Endodermal cell (in vitro differentiated cells): ENCODE data around the gene ANKRD40. TPM values are rescaled to one million over a fixed set of nuclear protein-coding genes. Genes with fewer than 3 reads are reported as not detected.

Experiments
- DNase-seq: peaks from one replicate; pipeline ENCODE4 v3.0.0-alpha.2; 2017
- H3K27ac ChIP-seq: 2 replicates; pipeline ENCODE4 v1.5.1; 2013; ENCODE audit warnings: mild to moderate bottlenecking, low read depth, low read length, moderate library complexity
- H3K27me3 ChIP-seq: 2 replicates; pipeline ENCODE4 v1.6.1; 2013; ENCODE audit warnings: mild to moderate bottlenecking, low read length, moderate library complexity; ENCODE audit not compliant: insufficient read depth, control insufficient read depth, poor library complexity, severe bottlenecking
- H3K36me3 ChIP-seq: 2 replicates; pipeline ENCODE4 v1.7.0; 2013; ENCODE audit warnings: mild to moderate bottlenecking, low read length, moderate library complexity; ENCODE audit not compliant: control insufficient read depth, insufficient read depth
- H3K4me1 ChIP-seq: one replicate; pipeline ENCODE4 v1.7.0; 2013; ENCODE audit warnings: low read length; ENCODE audit not compliant: control insufficient read depth, insufficient read depth
- H3K4me3 ChIP-seq: 2 replicates; pipeline ENCODE4 v1.5.1; 2013; ENCODE audit warnings: mild to moderate bottlenecking, low read length, moderate library complexity
- H3K9ac ChIP-seq: 2 replicates; pipeline ENCODE4 v1.6.1; 2013; ENCODE audit warnings: mild to moderate bottlenecking, low read length, moderate library complexity; ENCODE audit not compliant: poor library complexity, severe bottlenecking; ENCODE audit errors: extremely low read depth
- H3K9me3 ChIP-seq: 2 replicates; pipeline ENCODE4 v1.6.1; 2013; ENCODE audit warnings: mild to moderate bottlenecking, low read length, moderate library complexity; ENCODE audit not compliant: control insufficient read depth
- H3K27ac Mint-ChIP-seq: 2 replicates; pipeline ENCODE4 v1.8.0; 2020; ENCODE audit warnings: mixed read lengths
- H3K27me3 Mint-ChIP-seq: 2 replicates; pipeline ENCODE4 v1.8.0; 2021; ENCODE audit warnings: mild to moderate bottlenecking, mixed read lengths; ENCODE audit not compliant: insufficient read depth
- H3K36me3 Mint-ChIP-seq: 2 replicates; pipeline ENCODE4 v1.8.0; 2020; ENCODE audit warnings: low read depth, mixed read lengths
- H3K4me1 Mint-ChIP-seq: 2 replicates; pipeline ENCODE4 v1.8.0; 2020; ENCODE audit warnings: mixed read lengths
- H3K4me3 Mint-ChIP-seq: 2 replicates; pipeline ENCODE4 v1.8.0; 2020; ENCODE audit warnings: mild to moderate bottlenecking, moderate library complexity, mixed read lengths
- H3K9me3 Mint-ChIP-seq: 2 replicates; pipeline ENCODE4 v1.8.0; 2020; ENCODE audit warnings: mild to moderate bottlenecking, mixed read lengths
- WGBS, 2 experiments: methylation state at CpG; one replicate each; pipeline versions ENCODE4 v1.1.5 to v1.1.7; 2013; ENCODE audit warnings: missing lambda C conversion rate in 2 of 2, mixed read lengths in 1 of 2; ENCODE audit not compliant: insufficient coverage in 1 of 2, insufficient read length in 1 of 2; 5-methylcytosine and 5-hydroxymethylcytosine counted together
- total RNA-seq, 2 donors: library from RNA; stranded (reverse); fragmentation: NEBNext Ultra II Directional in 1 of 2; extraction: Animal tissue kit (Norgen Biotek cat#: 25700) in 1 of 2; gene quantifications; 2 replicates in 1 of 2; 3 replicates in 1 of 2; pipeline ENCODE4 v1.2.1, GENCODE V29; 2021
- TF ChIP-seq, protein P1 (sequence below): fragments of 200-600 bp; sonication (generic); conservative IDR thresholded peaks from 2 replicates; pipeline ENCODE4 v1.5.0; 2021; ENCODE audit warnings: antibody characterized with exemption, mild to moderate bottlenecking

Gene ANKRD40
- total RNA-seq, 2 donors from 2014 or later = 44.9 to 60.3 TPM

DNA sequence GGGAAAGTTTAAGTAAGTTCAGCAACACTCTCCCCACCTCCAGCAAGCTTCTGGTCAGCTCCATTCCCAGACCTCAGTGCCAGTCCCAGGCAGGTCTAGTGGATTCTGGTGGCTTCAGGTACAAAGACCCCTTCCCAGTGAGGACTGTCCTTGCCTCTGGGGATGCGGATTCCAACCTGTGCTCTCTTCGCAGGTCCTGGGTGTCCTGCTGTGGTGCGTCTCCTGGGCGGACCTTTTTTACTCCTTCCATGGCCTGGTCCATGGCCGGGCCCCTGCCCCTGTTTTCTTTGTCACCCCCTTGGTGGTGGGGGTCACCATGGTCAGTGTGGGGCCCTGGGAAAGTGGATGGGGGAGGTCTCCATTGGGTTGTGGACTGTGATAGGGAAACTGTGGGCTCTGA, 51.2 kb downstream of the ANKRD40 start:
- TF ChIP-seq, protein P1, sequence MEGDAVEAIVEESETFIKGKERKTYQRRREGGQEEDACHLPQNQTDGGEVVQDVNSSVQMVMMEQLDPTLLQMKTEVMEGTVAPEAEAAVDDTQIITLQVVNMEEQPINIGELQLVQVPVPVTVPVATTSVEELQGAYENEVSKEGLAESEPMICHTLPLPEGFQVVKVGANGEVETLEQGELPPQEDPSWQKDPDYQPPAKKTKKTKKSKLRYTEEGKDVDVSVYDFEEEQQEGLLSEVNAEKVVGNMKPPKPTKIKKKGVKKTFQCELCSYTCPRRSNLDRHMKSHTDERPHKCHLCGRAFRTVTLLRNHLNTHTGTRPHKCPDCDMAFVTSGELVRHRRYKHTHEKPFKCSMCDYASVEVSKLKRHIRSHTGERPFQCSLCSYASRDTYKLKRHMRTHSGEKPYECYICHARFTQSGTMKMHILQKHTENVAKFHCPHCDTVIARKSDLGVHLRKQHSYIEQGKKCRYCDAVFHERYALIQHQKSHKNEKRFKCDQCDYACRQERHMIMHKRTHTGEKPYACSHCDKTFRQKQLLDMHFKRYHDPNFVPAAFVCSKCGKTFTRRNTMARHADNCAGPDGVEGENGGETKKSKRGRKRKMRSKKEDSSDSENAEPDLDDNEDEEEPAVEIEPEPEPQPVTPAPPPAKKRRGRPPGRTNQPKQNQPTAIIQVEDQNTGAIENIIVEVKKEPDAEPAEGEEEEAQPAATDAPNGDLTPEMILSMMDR = no peak
- H3K4me1 Mint-ChIP-seq = peaks cover 16% of the 10 kb centered on the region
- peak; percentile 81 for DNase-seq
- no peaks in the 10 kb centered on the region for H3K36me3 Mint-ChIP-seq
- H3K27ac ChIP-seq = no peak overlapping the region
- H3K4me1 ChIP-seq = peaks cover 6% of the 10 kb centered on the region
- H3K4me3 ChIP-seq = no peak overlapping the region
- no peaks in the 10 kb centered on the region for H3K27me3 ChIP-seq
- H3K9ac ChIP-seq = no peak overlapping the region
- peaks cover 7% of the 10 kb centered on the region for H3K9me3 ChIP-seq
- H3K27ac Mint-ChIP-seq = peak overlapping the region; percentile 76
- 70 to 77% methylated on average over 2 to 5 of the region's 5 CpGs for WGBS, 2 experiments
- peaks cover 2% of the 10 kb centered on the region for H3K27me3 Mint-ChIP-seq
- no peaks in the 10 kb centered on the region for H3K36me3 ChIP-seq
- peaks cover 16% of the 10 kb centered on the region for H3K9me3 Mint-ChIP-seq
- no peak overlapping the region for H3K4me3 Mint-ChIP-seq

DNA sequence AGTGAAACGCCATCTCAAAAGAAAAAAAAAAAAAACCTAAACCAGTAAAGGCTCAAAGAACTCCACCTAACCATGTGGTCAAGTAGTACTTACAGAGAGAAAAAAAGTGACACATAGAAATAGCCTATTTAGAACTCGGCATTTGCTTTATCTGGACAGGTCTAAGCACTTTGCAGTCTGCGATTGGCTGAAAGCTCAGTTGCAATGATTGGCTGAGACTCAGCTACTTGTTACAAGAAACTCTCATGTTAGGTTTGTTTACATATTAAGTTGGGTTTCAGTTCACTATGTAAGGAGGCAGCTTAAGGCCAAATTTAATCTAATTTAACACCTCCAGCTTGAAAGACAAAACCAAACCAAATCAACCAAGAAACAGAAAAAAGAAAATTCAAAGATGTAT, 54.0 kb downstream of the ANKRD40 start:
- no peaks in the 10 kb centered on the region for H3K4me1 ChIP-seq
- no peaks in the 10 kb centered on the region for H3K27me3 ChIP-seq
- TF ChIP-seq, protein P1 = no peak
- Mint-ChIP-seq H3K27ac (no peak overlapping the region), H3K27me3 (peaks cover 2% of the 10 kb centered on the region), H3K36me3 (no peaks in the 10 kb centered on the region), H3K4me3 (no peak overlapping the region), H3K4me1 (peaks cover 6% of the 10 kb centered on the region), H3K9me3 (peaks cover 16% of the 10 kb centered on the region)
- no peak overlapping the region for H3K9ac ChIP-seq
- no peak overlapping the region for H3K27ac ChIP-seq
- peaks cover 7% of the 10 kb centered on the region for H3K9me3 ChIP-seq
- DNase-seq = no peak
- 89 to 100% methylated on average over 1 to 2 of the region's 3 CpGs for WGBS, 2 experiments
- no peaks in the 10 kb centered on the region for H3K36me3 ChIP-seq
- no peak overlapping the region for H3K4me3 ChIP-seq

DNA sequence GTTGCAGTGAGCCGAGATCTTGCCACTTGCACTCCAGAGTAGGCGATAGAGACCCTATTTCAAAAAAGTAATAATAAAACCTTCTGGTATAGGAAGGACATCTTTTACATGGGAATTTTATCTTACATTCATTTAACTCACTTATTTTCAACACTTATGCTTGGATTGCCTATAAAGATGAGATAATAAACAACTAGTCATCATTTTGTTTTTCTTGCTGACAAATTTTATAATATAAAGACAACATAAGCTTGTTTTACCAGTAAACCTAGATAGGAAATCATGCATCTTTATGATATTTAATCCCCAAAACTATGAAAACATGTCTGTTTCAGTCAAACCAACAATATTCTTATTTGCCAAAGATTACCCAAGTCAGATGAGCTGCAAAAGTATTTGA, 56.1 kb downstream of the ANKRD40 start:
- H3K4me3 Mint-ChIP-seq = no peak overlapping the region
- WGBS, 2 experiments = 86% methylated on average over 2 of the region's 2 CpGs; no CpG with 5 or more reads in 1 of the 2 experiments
- Histone ChIP-seq H3K4me3 (no peak overlapping the region), H3K27me3 (no peaks in the 10 kb centered on the region), H3K4me1 (no peaks in the 10 kb centered on the region), H3K27ac (no peak overlapping the region), H3K36me3 (no peaks in the 10 kb centered on the region), H3K9ac (no peak overlapping the region), H3K9me3 (peaks cover 7% of the 10 kb centered on the region)
- no peak overlapping the region for H3K27ac Mint-ChIP-seq
- no peak for DNase-seq
- no peaks in the 10 kb centered on the region for H3K27me3 Mint-ChIP-seq
- peaks cover 16% of the 10 kb centered on the region for H3K9me3 Mint-ChIP-seq
- peaks cover 5% of the 10 kb centered on the region for H3K4me1 Mint-ChIP-seq
- H3K36me3 Mint-ChIP-seq = no peaks in the 10 kb centered on the region
- TF ChIP-seq, protein P1 = no peak
